Femur (tissue), 1 donor: Measurements from ENCODE around the gene GSG1L.

Experiments
- DNase-seq: peaks from one replicate; pipeline ENCODE4 v3.0.0-alpha.2; 2017

GSG1L gene

DNA sequence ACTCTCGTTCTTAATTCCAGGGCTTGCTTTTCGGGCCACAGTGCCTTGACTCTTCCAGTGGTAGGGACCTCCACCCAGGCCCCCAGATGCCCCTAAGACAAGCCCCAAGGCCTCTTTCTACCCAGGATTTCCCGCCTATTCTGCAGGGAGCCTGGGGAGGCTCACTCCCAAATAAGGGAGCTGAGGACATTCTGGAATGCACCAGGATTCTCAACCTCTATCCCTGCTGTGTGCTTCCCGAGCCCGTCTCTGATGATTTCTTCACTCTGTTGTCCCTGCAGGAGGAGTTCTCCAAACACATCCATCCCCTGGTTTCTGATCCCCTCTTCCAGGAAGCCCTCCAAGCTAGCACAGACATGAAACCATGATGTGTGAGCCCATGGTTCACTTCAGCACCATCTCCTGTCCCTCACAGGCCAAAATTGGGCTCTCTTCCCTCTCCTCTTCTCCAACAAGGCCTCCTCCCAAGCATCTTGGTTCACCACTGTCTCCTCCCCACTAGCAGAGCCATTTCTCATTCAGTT lies 257.6 kb downstream of the GSG1L start:
- no peak for DNase-seq

DNA sequence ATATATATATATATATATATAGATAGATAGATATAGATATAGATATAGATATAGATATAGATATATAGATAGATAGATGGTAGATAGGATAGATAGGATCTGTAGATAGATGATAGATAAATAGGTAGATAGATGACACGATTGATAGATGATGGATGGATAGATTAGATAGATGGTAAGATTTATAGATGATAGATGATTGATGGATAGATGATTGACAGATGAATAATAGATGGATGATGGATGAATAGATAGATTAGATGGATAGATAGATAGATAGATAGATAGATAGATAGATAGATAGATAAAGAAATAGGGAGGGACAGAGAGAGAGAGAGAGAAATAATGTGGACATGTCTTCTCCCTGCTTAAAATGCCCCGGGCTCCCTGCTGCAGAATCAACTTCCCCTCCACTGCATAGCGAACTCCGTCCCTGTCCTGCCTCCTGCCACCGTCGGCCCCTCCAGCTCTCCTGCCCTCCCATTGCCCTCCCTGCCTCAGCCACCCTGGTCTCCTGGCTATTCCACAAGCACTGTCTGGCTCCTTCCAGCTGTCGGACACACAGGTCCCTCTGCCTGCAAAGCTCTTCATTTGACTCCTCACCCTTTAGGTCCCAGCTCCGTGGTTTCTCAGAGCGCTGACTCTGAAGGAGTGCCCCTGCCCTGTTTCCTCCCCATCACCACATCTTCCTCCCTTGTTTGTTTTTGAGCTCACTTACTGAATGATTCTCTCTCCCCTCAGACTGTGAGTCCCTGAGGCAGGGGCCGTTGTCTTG lies 259.6 kb downstream of the GSG1L start:
- DNase-seq, result no peak

DNA sequence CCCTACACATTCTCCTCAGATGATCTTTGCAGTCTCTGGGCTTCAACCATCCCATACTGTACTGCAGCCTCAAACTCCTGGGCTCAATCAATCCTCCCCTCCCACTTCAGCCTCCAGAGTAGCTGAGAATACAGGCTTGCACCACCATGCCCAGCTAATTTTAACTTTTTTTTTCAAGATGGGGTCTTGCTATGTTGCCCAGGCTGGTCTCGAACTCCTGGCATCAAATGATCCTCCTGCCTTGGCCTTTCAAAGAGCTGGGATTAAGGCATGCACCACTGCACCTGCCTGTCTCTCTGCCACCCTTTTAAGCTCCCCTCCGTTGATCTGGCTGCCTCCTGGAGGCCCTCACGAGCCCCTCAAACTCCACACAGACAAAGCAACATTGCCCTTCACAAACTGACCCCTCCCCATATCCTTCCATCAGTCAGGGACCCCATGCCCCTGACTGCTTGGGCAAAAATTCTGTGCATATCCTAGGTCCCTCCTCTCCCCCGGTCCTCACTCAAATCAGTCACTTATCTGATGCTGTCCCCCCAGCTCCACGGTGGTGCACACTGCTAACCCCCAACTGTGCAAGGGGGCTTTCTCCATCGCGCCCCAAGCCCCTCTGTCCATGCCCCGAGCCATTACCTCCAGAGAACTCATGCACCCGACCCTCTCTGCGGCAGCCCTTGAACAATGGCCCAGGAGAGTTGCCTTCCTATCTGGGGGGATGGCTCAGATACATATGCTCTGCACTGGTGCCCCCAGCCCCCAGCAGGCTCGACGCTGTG lies 260.7 kb downstream of the GSG1L start:
- DNase-seq, result no peak

DNA sequence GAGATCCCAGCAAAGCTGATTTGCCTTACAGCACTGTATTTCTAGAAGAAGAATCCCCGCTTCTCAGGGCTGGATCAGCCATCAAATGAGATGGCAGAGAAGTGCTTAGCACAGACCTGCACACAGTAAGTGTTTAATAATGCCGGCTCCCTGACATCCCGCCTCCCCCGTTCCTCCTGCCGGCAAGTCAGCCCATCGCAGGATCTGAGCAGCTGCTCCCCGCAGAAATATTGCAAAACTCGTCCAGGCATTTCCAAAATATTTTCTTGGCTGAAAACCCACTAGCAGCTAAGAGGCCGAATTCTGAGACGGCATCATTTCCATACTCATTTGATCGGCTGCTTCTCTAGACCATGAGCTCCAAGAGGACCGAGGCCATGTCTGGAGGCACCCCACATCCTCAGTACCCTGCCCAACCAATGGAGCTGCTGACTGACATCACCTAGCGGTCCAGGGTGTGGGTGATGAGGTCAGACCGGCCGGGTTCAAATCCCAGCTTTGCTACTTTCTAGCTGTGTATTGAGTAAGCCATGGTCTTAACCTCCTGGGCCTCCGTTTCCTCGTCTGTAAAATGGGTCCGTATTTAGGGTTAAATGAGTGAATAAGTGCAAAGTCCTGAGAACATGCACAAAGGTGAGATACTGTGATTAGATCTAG lies 262.1 kb downstream of the GSG1L start:
- no peak for DNase-seq

DNA sequence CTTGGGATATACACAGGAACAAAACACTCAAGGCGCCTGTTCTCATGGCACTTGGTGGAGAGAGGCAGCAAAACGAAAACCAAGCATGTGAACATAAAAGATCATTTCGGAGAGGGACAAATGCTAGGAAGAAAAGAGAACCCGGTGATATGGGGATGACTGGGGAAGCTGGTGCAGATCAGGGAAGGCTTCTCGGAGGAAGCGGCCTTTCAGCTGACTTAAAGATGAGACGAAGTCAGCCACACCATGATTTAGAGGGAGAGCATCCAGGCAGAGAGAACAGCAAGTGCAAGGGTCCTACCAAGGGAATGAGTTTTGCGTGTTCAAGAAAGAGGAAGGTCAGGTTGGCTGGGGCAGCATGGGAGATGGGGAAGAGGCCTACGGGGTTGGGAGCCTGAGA lies 262.7 kb downstream of the GSG1L start:
- no peak for DNase-seq

DNA sequence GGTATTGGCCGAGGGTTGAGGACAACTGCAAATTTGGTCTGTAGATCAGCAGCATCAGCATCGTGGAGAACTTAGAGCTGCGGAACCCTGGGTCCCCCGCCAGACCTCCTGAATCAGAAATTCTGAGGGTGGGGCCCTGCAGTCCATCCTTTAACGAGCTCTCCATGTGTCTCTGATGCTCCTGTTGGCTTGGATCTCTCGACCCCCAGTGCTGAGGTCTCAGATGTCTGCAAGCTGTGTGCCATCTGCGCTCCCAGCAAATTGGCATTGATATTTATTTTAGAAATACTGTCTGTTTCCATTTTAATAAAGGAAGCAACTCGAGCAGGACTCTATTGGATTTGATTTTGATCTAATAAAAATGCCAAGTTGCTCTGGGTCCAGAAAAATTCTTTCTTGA lies 263.6 kb downstream of the GSG1L start:
- no peak for DNase-seq

DNA sequence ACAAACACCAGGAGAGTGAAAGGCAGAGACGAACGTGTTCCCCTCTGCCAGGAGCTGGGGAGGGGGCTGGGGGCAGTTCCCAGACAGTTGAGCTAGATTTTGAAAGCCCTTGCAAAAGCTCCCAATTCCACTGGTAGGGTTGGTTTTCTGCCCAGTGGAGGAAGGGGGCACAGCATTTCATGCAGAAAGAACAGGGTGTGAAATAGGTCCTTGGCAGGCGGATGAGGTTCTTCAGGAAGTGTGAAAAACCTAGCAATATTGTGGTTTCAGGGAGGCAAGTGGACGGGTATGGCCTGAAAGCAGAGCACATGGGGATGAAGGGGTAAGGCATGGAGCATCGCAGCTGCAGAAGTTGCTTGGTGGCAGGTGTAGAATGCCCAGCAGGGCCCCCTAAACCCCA lies 265.3 kb downstream of the GSG1L start:
- no peak for DNase-seq

DNA sequence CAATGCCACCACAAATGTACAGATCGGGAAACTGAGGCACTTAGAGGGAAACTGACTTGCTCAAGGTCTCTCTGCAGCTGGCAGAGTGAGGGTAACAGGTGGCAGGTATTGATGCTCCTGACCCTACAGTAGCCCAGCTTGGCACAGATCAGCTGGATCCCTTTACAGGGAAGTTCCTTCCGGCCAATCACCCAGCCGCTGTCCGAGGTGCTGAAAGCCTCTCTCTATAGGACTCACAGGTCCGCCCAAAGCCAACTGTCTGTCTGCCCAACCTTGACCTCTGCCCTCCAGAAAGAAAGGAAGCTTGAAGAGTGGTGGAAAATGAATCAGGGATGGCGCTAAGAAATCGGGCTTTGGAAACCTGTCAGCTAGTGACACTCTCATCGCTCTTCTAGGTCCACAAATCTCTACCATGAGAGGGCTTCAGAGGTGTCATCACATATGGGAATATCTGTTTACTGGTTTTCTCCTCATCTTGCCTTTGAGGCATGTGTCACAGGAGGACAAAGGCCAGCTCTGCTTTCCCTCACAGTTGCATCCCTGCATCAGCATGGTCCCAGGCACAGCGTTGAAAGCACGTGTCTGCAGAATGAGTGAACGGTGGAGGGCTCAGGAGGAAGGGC lies 267.4 kb downstream of the GSG1L start:
- peak; percentile 63 for DNase-seq

DNA sequence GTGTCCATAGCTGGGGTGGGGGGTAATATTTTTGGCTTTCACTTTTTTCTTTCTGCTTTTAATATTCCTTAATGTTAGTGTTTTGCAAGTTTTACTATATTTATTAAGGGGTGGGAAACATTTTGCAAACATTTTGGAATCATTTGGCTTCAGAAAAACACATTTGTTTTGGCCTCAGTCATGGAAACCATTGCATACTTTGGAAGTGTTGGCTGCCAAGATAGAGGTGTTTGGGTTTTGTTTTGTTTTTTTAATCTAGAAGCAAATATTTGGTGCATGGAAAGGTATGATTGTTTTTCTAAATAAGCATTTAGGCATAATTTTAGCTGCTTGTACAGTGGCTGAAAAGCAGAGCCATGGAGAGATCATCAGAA lies 270.3 kb downstream of the GSG1L start:
- no peak for DNase-seq

DNA sequence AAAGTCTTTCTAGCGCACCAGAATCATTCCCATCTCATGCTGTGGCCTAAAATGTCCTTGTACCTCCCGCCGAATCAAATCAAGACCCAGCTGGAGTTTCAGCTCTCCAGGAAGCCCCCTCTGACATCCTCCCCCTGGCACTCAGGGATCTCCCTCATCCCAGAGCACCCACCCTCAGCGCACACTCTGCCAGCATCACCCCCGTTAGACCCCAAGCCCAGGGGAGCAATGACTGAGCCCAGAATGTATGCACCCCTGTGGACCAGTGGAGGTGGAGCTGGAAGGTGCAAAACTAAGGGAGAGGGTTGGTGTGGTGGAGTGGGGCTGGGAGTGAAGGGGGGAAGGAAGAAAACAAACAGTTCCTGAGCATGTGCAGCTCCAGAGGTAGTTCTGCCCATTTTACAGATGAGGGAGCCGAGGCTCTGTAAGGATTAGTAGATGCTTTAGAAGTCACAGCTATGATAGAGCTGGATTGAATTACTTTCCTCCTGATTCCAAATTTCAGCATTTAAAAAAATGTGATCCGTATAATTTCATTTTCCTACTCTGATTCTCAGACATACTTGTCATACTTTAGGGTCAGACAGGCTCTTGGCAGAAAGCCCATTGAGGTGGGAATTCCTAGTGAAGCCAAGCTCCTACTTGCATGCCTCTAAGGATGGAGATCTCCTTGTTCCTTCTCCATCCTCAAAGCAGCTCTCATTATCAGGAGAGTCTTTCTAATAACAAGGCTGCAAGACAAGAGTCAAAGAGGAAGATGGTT lies 270.8 kb downstream of the GSG1L start:
- DNase-seq, result no peak

DNA sequence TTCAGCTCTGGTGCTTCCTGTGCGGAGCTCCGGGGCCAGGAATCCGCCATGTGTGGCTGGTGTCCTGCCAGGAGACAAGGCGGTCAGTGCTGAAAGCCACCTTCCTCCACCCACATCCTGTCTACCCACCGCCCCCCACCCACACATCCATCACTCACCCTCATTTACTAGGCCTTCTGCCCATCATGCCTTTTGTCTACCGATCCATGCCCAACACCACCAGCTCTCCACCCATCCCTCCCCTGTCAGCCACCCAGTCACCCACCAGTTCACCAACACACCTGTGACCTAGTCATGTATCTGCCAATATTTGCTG lies 272.2 kb downstream of the GSG1L start:
- DNase-seq, result no peak

DNA sequence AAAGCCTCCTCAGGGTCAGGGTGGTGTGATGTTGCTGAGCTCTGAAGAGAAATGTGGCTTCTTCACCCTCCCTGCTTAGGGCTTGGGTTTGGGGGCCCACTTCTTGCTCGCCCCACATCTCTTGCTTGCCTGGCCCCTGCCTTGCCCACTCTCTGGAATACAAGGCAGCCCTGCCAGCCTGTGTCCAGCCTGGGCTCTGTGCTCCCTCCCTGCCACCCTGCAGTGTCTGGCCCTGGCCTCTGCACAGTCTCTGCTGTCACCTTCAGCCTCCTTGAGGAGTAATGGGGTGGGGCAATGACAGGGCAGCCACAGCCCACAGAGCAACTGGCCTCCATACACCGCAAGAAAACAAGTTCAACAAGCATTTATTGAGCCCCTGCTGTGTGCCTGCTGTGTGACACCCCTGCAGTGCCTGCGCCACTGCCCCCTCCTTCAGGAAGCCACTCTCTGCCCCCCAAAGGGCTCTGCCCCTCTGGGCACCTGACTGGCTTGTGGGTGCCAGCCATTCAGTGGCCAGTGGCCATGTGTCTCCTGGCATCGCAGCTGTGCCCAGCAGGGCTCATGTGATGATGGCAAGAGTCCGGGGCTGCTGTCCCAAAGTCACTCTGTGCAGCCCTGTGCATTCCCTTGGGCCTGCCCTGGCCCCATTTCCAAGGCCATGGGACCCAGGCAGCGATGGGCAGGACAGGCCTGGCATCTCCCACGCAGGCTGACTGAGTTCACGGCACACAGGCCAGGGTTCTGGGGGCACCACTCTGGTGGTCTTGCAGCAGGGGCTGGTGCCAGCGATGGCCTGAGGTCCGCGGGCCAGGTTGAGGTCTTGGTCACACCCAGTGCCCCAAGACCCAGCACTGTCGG lies 272.7 kb downstream of the GSG1L start:
- DNase-seq, result no peak

DNA sequence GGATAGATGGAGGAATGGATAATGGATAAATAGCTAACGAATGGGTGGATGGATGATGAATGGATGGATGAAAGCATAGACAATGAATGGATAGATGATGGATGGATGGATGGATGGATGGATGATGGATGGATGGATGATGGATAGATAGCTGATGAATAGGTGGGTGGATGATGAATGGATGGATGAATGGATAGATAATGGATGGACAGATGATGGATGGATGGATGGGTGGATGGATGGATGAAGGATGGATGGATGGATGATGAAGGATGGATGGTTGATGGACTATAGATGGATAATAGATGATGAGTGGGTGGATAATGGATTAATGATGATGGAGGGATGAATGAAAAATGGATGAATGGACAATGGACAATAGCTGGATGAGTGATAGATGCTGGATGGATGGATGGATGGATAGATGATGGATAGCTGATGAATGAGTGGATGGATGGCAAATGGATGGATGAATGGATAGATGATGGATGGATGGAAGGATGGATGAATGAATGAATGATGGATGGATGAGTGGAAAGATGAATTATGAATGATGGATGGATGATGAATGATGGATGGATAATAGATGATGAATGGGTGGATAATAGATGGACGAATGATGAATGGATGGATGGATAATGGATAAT lies 273.8 kb downstream of the GSG1L start:
- DNase-seq, result no peak

DNA sequence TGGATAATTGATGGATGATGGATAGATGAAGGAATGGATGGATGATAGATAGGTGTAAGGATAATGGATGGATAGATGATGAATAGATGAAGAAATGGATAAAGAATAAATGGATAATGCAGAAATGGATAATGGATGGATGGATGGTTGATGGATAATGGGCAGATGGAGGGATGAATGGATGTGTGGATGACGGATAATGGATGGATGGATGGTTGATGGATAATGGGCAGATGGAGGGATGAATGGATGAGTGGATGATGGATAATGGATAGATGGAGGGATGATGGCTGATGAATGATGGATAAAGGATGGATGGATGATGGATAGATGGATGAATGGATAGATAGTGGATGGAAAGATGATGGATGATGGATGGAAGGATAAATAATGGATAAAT lies 274.4 kb downstream of the GSG1L start:
- no peak for DNase-seq

DNA sequence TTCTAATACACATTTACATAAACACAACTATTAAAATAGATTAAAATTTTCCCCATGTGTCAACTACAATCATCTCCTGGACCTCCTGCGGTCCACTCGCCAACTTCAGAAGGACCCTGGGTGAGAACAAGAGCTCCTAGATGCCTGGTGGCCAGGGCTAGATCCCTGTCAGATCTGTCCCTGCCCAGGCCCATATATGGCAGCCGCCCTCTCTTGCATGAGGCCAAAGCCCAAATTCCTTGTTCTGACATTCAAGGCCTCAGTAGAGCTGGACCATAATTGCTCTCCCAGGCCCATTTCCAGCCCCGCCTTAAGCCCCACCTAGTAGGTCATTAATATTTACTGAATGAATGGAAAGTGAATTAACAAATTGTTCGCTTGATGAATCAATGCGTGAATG lies 275.8 kb downstream of the GSG1L start:
- DNase-seq, result no peak

DNA sequence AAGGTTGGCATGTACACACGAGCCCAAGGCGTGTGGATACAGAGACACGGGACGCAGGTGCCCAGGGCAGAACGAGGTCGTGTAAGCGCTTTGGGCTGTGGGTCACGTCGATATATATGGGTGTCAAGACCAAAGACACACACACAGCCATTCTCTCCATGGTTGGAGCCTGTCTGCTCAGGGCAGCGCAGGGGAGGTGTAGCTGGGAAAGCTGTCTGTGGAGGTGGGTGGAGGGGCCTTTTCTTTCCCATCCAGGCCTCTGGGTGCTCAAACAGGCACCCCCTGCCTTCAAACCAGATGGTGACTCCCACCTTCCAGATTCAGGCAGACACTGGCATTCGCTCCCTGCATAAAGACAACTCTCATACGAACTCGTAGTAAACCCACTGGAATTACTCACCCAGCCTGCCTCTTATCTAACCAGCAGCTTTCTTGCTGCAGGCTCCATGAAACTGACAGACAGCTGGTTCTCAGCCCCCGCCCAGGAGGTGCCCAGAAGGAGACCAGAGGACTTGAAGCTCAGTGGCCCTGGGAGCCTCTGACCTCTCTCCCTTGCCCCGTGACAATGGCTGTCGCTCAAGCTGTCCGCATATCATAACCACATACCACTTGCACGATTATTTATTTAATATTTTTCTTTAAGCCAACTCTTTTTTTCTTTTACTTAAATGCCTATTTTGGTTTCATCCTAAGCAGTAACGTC lies 276.4 kb downstream of the GSG1L start:
- DNase-seq, result no peak

DNA sequence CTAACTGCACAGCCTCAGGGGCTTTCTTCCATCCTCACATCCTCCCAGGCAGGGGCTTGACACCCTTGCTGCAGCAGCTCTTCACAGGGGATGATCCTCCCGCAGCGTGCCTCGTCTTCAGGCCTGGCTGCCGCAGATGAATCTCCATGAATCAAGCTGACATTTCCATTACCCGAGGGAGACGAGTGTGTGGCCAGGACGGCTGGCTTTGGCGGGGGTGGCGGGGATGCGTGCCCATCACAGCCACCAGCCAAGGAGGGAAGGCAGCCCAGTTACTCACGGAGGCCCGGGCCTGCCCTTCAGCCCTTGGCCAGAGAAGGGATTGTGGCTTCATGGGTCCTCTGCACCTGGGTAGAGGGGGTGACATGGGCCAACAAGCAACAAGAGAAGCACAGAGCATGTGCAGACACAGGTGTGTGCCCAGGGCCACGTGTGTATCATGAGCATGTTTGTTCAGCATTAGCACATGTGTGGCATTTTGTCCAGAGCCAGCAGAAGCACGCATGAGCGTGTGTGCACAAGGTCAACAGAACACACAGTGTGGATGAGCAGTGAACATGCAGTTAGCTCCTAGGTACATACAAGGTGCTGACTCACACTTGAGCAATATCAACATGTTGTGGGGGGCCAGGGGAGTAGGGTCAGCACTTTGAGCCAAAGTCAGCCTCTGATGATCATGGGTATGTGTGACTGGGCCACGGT lies 277.1 kb downstream of the GSG1L start:
- DNase-seq, result no peak

DNA sequence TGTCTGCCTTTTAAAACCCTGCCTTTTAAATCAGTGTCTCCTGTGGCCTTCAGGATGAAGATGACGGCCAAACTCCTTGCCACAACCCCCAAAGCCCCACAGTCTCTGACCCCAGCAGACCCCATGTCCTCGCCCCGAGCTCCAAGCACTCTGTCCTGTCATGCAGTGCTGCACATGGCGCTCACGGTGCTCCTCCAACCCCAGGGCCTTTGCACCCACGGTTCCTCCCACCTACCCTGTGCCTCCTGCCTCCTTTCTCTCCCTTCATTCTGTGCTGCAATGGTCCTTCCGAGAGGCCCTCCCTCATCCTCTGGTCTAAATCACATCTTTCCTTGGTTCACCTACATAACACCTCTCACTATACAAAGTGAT lies 278.2 kb downstream of the GSG1L start:
- DNase-seq, result no peak

DNA sequence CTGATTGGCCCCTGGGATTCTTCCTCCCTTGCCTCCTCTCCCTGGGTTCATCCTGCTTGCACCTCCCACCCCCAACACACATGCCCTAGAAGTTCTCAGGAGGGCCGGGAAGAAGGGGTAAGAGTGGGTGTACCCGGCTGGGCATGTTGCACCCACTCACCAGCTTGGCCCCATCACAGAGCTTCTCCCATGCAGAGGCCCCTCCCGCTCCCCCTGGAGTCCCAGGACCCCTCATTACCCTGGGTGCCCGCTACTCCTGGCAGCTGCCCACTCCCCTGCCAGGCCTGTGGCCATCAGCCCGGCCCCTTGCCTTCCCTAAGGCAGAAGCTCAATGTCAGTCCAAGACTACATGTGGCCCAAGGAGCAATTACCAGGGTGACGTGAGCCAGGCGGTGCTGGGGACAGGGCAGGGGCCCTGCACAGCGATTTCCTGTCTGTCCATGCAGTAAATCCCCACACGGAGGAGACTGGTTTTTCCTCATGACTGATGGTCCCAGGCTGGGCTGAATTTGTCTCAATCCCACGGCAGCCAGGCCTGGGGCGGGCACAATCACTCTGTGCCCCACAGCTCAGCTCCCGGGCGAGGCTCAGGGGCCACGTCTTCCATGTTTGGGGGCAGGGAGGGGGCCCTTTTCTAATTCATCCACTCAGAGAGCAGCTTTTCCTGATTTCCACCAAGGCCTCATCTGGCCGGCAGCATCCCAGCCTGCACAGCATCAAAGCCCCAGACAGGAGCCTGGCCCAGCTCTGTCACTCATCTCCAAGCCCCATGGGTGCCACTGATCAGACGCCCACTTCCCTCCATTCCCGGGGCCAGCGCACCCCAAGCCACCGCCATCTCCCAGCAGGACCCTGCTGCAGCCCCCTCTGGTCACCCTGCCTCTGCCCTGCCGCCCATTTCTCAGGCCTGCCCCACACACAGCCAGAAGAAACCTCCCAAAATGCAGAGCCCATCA lies 278.9 kb downstream of the GSG1L start:
- DNase-seq, result no peak
